ENCODE results near the gene DVL2.

- TF ChIP-seq POLR2A (IDR thresholded peaks at IDR 0.05) (peak; percentile 44 to 65), CTCF (IDR thresholded peaks at IDR 0.05) (peak; percentile 34 to 41 (median 37))
These were observed 18.1 kb upstream of the DVL2 start, which contains the start of gene ELP5 for GRCh38 chr17:7252176-7253043.
